ENCODE data around the gene TMEM88.

- TF ChIP-seq, protein P1, sequence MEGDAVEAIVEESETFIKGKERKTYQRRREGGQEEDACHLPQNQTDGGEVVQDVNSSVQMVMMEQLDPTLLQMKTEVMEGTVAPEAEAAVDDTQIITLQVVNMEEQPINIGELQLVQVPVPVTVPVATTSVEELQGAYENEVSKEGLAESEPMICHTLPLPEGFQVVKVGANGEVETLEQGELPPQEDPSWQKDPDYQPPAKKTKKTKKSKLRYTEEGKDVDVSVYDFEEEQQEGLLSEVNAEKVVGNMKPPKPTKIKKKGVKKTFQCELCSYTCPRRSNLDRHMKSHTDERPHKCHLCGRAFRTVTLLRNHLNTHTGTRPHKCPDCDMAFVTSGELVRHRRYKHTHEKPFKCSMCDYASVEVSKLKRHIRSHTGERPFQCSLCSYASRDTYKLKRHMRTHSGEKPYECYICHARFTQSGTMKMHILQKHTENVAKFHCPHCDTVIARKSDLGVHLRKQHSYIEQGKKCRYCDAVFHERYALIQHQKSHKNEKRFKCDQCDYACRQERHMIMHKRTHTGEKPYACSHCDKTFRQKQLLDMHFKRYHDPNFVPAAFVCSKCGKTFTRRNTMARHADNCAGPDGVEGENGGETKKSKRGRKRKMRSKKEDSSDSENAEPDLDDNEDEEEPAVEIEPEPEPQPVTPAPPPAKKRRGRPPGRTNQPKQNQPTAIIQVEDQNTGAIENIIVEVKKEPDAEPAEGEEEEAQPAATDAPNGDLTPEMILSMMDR (IDR thresholded peaks at IDR 0.05), result no peak
- no peak for TF ChIP-seq POLR2A (IDR thresholded peaks at IDR 0.05)
Observed at GRCh38 chr17:7873051-7873450, 18.2 kb downstream of the TMEM88 start.
